Measurements from ENCODE around the gene RETSAT. TPM values are rescaled to one million over a fixed set of nuclear protein-coding genes. Genes with fewer than 3 reads are reported as not detected.

The RETSAT gene
- total and polyA plus RNA-seq, 2 of the 13 experiments (the other 11 are each of a cell fraction or from before 2014, with no cell fraction given), result 46.7 to 61.0 TPM

- TF ChIP-seq ZNF430 (CRISPR knock-in tag; IDR thresholded peaks at IDR 0.05) (peak; percentile 22; the same call in 1 of the 2 replicates), NFE2L1 (CRISPR knock-in tag; IDR thresholded peaks at IDR 0.05; ENCODE audit: borderline replicate concordance) (no peak; the same call in 1 of the 2 replicates), ZNF44 (CRISPR knock-in tag; IDR thresholded peaks at IDR 0.05) (peak; percentile 35; the same call in 1 of the 2 replicates), MYNN (CRISPR knock-in tag; IDR thresholded peaks at IDR 0.05; ENCODE audit: low read depth) (no peak; the same call in 1 of the 2 replicates), ETV6 (CRISPR knock-in tag; conservative IDR thresholded peaks at IDR 0.05) (peak; percentile 24; the same call in 1 of the 2 replicates), RFXAP (CRISPR knock-in tag; IDR thresholded peaks at IDR 0.05; ENCODE audit: borderline replicate concordance) (peak; percentile 89), ADNP (CRISPR knock-in tag; IDR thresholded peaks at IDR 0.05) (no peak), ZNF749 (CRISPR knock-in tag; IDR thresholded peaks at IDR 0.05; ENCODE audit: borderline replicate concordance) (peak; percentile 69; the same call in 1 of the 2 replicates), ZNF280D (CRISPR knock-in tag; IDR thresholded peaks at IDR 0.05) (no peak), SP4 (CRISPR knock-in tag; IDR thresholded peaks at IDR 0.05) (peak; percentile 72; the same call in 1 of the 2 replicates), ZMAT3 (CRISPR knock-in tag; conservative IDR thresholded peaks at IDR 0.05) (peak; percentile 59), SRF (IDR thresholded peaks at IDR 0.05; ENCODE audit: low read depth, low read length) (no peak; the same call in 1 of the 2 replicates), TOE1 (CRISPR knock-in tag; IDR thresholded peaks at IDR 0.05) (peak; percentile 86; the same call in 1 of the 2 replicates), SMAD1 (CRISPR knock-in tag; IDR thresholded peaks at IDR 0.05; ENCODE audit: borderline replicate concordance, low read depth) (0 out of 2 replicates have a peak, but pooled peaks have one; percentile 41), SP140L (CRISPR knock-in tag; IDR thresholded peaks at IDR 0.05; ENCODE audit: borderline replicate concordance) (0 out of 2 replicates have a peak, but pooled peaks have one; percentile 88), FOXO1 (CRISPR knock-in tag; IDR thresholded peaks at IDR 0.05) (peak; percentile 8; the same call in 1 of the 2 replicates), HOMEZ (CRISPR knock-in tag; IDR thresholded peaks at IDR 0.05; ENCODE audit: low read depth) (peak; percentile 77)
- TF ChIP-seq, protein P1, sequence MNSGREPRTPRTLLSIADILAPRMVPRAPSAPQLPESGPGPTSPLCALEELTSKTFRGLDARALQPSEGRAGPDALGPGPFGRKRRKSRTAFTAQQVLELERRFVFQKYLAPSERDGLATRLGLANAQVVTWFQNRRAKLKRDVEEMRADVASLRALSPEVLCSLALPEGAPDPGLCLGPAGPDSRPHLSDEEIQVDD (CRISPR knock-in tag; IDR thresholded peaks at IDR 0.05; ENCODE audit: borderline replicate concordance), result peak; percentile 70; the same call in 1 of the 2 replicates
- TF ChIP-seq, protein P2, sequence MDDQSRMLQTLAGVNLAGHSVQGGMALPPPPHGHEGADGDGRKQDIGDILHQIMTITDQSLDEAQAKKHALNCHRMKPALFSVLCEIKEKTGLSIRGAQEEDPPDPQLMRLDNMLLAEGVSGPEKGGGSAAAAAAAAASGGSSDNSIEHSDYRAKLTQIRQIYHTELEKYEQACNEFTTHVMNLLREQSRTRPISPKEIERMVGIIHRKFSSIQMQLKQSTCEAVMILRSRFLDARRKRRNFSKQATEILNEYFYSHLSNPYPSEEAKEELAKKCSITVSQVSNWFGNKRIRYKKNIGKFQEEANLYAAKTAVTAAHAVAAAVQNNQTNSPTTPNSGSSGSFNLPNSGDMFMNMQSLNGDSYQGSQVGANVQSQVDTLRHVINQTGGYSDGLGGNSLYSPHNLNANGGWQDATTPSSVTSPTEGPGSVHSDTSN (CRISPR knock-in tag; IDR thresholded peaks at IDR 0.05; ENCODE audit: borderline replicate concordance), result peak; percentile 69; the same call in 1 of the 2 replicates
- TF ChIP-seq, protein P3, sequence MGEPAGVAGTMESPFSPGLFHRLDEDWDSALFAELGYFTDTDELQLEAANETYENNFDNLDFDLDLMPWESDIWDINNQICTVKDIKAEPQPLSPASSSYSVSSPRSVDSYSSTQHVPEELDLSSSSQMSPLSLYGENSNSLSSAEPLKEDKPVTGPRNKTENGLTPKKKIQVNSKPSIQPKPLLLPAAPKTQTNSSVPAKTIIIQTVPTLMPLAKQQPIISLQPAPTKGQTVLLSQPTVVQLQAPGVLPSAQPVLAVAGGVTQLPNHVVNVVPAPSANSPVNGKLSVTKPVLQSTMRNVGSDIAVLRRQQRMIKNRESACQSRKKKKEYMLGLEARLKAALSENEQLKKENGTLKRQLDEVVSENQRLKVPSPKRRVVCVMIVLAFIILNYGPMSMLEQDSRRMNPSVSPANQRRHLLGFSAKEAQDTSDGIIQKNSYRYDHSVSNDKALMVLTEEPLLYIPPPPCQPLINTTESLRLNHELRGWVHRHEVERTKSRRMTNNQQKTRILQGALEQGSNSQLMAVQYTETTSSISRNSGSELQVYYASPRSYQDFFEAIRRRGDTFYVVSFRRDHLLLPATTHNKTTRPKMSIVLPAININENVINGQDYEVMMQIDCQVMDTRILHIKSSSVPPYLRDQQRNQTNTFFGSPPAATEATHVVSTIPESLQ (CRISPR knock-in tag; conservative IDR thresholded peaks at IDR 0.05), result no peak; the same call in 1 of the 2 replicates
These were observed at the start of gene RETSAT, which contains the start of gene ELMOD3 (continued) for GRCh38 chr2:85354286-85355072.

Measured in HepG2 (cell line).